Measurements from ENCODE around the gene CNNM1. TPM values are rescaled to one million over a fixed set of nuclear protein-coding genes. Genes with fewer than 3 reads are reported as not detected.

Gene CNNM1
- total RNA-seq, 1 donor = 0.09 TPM

- no peak for DNase-seq (ENCODE audit: low read depth)
- TF ChIP-seq CTCF (IDR thresholded peaks at IDR 0.05; ENCODE audit: insufficient read depth, low read length) = no peak
- no peak overlapping the region for H3K4me3 ChIP-seq (ENCODE audit: low read depth, low read length)
Measured at GRCh38 chr10:99340650-99341049, 11.5 kb downstream of the CNNM1 start.

- H3K4me3 ChIP-seq (ENCODE audit: low read depth, low read length) = no peak overlapping the region
- no peak for DNase-seq (ENCODE audit: low read depth)
- TF ChIP-seq CTCF (IDR thresholded peaks at IDR 0.05; ENCODE audit: insufficient read depth, low read length) = no peak
Measured at GRCh38 chr10:99341248-99341647, 12.1 kb downstream of the CNNM1 start.

GRCh38 chr10:99341860-99342490, 12.8 kb downstream of the CNNM1 start:
- peak; percentile 38 for DNase-seq (ENCODE audit: low read depth)
- TF ChIP-seq CTCF (IDR thresholded peaks at IDR 0.05; ENCODE audit: insufficient read depth, low read length) = no peak

GRCh38 chr10:99343262-99343661, 14.1 kb downstream of the CNNM1 start:
- no peak for TF ChIP-seq CTCF (IDR thresholded peaks at IDR 0.05; ENCODE audit: insufficient read depth, low read length)
- no peak overlapping the region for H3K4me3 ChIP-seq (ENCODE audit: low read depth, low read length)
- DNase-seq (ENCODE audit: low read depth) = no peak

More at GRCh38 chr10:99341860-99342490, 12.8 kb downstream of the CNNM1 start:
- H3K4me3 ChIP-seq (ENCODE audit: low read depth, low read length) = no peak overlapping the region

- TF ChIP-seq CTCF (IDR thresholded peaks at IDR 0.05; ENCODE audit: insufficient read depth, low read length) = no peak
- DNase-seq (ENCODE audit: low read depth) = no peak
- no peak overlapping the region for H3K4me3 ChIP-seq (ENCODE audit: low read depth, low read length)
Measured at GRCh38 chr10:99344715-99345114, 15.6 kb downstream of the CNNM1 start.

GRCh38 chr10:99345350-99345749, 16.2 kb downstream of the CNNM1 start:
- H3K4me3 ChIP-seq (ENCODE audit: low read depth, low read length) = no peak overlapping the region
- DNase-seq (ENCODE audit: low read depth) = peak; percentile 20
- no peak for TF ChIP-seq CTCF (IDR thresholded peaks at IDR 0.05; ENCODE audit: insufficient read depth, low read length)

- DNase-seq (ENCODE audit: low read depth) = peak; percentile 24
- no peak for TF ChIP-seq CTCF (IDR thresholded peaks at IDR 0.05; ENCODE audit: insufficient read depth, low read length)
- no peak overlapping the region for H3K4me3 ChIP-seq (ENCODE audit: low read depth, low read length)
Measured at GRCh38 chr10:99346247-99346646, 17.1 kb downstream of the CNNM1 start.

All from fibroblast of the aortic adventitia (primary cell).